H9 (cell line): ENCODE measurements around the gene SGCE. TPM values are rescaled to one million over a fixed set of nuclear protein-coding genes. Genes with fewer than 3 reads are reported as not detected.

ENCODE experiments used
- DNase-seq: peaks from one replicate; pipeline ENCODE4 v3.0.0-alpha.2; 2017
- H2AFZ ChIP-seq: one replicate; pipeline ENCODE4 v1.6.1; 2013; ENCODE audit warnings: mild to moderate bottlenecking, low read length, control low read depth, moderate library complexity
- H2AK5ac ChIP-seq: 2 replicates; pipeline ENCODE4 v1.6.1; 2013; ENCODE audit warnings: low read length, control low read depth, mixed read lengths; ENCODE audit not compliant: insufficient read length
- H2BK120ac ChIP-seq: one replicate; pipeline ENCODE4 v1.6.1; 2013; ENCODE audit warnings: low read depth, mild to moderate bottlenecking, low read length, control low read depth, inconsistent platforms; ENCODE audit not compliant: poor library complexity, severe bottlenecking
- H2BK12ac ChIP-seq: 2 replicates; pipeline ENCODE4 v1.6.1; 2013; ENCODE audit warnings: low read length, control low read depth, mixed read lengths, low read depth; ENCODE audit not compliant: insufficient read length
- H2BK15ac ChIP-seq: 2 replicates; pipeline ENCODE4 v1.6.1; 2013; ENCODE audit warnings: low read depth, low read length, control low read depth
- H2BK20ac ChIP-seq: one replicate; pipeline ENCODE4 v1.6.1; 2013; ENCODE audit warnings: low read depth, mild to moderate bottlenecking, low read length, control low read depth, inconsistent platforms; ENCODE audit not compliant: poor library complexity, severe bottlenecking
- H2BK5ac ChIP-seq: 2 replicates; pipeline ENCODE4 v1.6.1; 2013; ENCODE audit warnings: low read length, control low read depth, mixed read lengths; ENCODE audit not compliant: insufficient read length
- H3K14ac ChIP-seq: 2 replicates; pipeline ENCODE4 v1.6.1; 2013; ENCODE audit warnings: low read length, control low read depth; ENCODE audit not compliant: insufficient read depth
- H3K18ac ChIP-seq: 2 replicates; pipeline ENCODE4 v1.6.1; 2013; ENCODE audit warnings: low read depth, mild to moderate bottlenecking, mixed read lengths, low read length, control low read depth; ENCODE audit not compliant: insufficient read length
- H3K23ac ChIP-seq: 2 replicates; pipeline ENCODE4 v1.6.1; 2013; ENCODE audit warnings: low read length, control low read depth, mixed read lengths, low read depth; ENCODE audit not compliant: insufficient read length
- H3K23me2 ChIP-seq: 2 replicates; pipeline ENCODE4 v1.6.1; 2013; ENCODE audit warnings: low read depth, mild to moderate bottlenecking, mixed read lengths, low read length, control low read depth; ENCODE audit not compliant: insufficient read length, poor library complexity, severe bottlenecking
- H3K27ac ChIP-seq: 2 replicates; pipeline ENCODE4 v1.5.1; 2013; ENCODE audit warnings: low read length, control low read depth, mixed read lengths, low read depth; ENCODE audit not compliant: insufficient read length
- H3K27me3 ChIP-seq: 2 replicates; pipeline ENCODE4 v1.6.1; 2013; ENCODE audit warnings: low read length, control low read depth, inconsistent platforms; ENCODE audit not compliant: insufficient read depth
- H3K4ac ChIP-seq: 2 replicates; pipeline ENCODE4 v1.6.1; 2013; ENCODE audit warnings: low read depth, mild to moderate bottlenecking, control low read depth, inconsistent platforms, low read length, moderate library complexity
- H3K4me1 ChIP-seq: 2 replicates; pipeline ENCODE4 v1.6.1; 2013; ENCODE audit warnings: low read length, control low read depth, inconsistent platforms; ENCODE audit not compliant: insufficient read depth
- H3K4me2 ChIP-seq: 2 replicates; pipeline ENCODE4 v1.6.1; 2013; ENCODE audit warnings: low read length, control low read depth, mixed read lengths; ENCODE audit not compliant: insufficient read length, insufficient read depth
- H3K56ac ChIP-seq: 2 replicates; pipeline ENCODE4 v1.6.1; 2013; ENCODE audit warnings: low read depth, mild to moderate bottlenecking, mixed read lengths, low read length, control low read depth; ENCODE audit not compliant: insufficient read length
- H3K79me1 ChIP-seq: 2 replicates; pipeline ENCODE4 v1.6.1; 2013; ENCODE audit warnings: low read depth, mild to moderate bottlenecking, moderate library complexity, low read length, control low read depth, inconsistent platforms; ENCODE audit not compliant: insufficient read depth, poor library complexity, severe bottlenecking
- H3K79me2 ChIP-seq: 2 replicates; pipeline ENCODE4 v1.6.1; 2013; ENCODE audit warnings: low read length, control low read depth, inconsistent platforms; ENCODE audit not compliant: insufficient read depth
- H3K9ac ChIP-seq: 2 replicates; pipeline ENCODE4 v1.6.1; 2013; ENCODE audit warnings: low read length, control low read depth, mixed read lengths; ENCODE audit not compliant: insufficient read length; ENCODE audit errors: extremely low read depth
- H3K9me3 ChIP-seq: one replicate; pipeline ENCODE4 v1.6.1; 2013; ENCODE audit warnings: low read depth, low read length, inconsistent platforms; ENCODE audit not compliant: control insufficient read depth
- H3T11ph ChIP-seq: one replicate; pipeline ENCODE4 v1.6.1; 2013; ENCODE audit warnings: mild to moderate bottlenecking, low read length, control low read depth, inconsistent platforms
- H4K20me1 ChIP-seq: one replicate; pipeline ENCODE4 v1.6.1; 2013; ENCODE audit not compliant: control insufficient read depth, insufficient read length, insufficient read depth
- H4K5ac ChIP-seq: 2 replicates; pipeline ENCODE4 v1.6.1; 2013; ENCODE audit warnings: low read depth, mild to moderate bottlenecking, mixed read lengths, low read length, control low read depth; ENCODE audit not compliant: insufficient read length
- H4K8ac ChIP-seq: replicated peaks from 2 replicates; pipeline ENCODE4 v1.6.1; 2013; ENCODE audit warnings: low read length, control low read depth, mixed read lengths, low read depth; ENCODE audit not compliant: insufficient read length
- H4K91ac ChIP-seq: 2 replicates; pipeline ENCODE4 v1.6.1; 2013; ENCODE audit warnings: low read depth, mild to moderate bottlenecking, moderate library complexity, mixed read lengths, low read length, control low read depth; ENCODE audit not compliant: insufficient read length
- H3K27ac Mint-ChIP-seq, 3 experiments: 2 replicates in 2 of 3; 3 replicates in 1 of 3; pipeline ENCODE4 v1.8.0; 2020 to 2021; ENCODE audit warnings: mixed read lengths in 3 of 3, mild to moderate bottlenecking in 1 of 3, moderate library complexity in 1 of 3
- H3K27me3 Mint-ChIP-seq: 2 replicates; pipeline ENCODE4 v1.8.0; 2021; ENCODE audit warnings: low read depth, mild to moderate bottlenecking, moderate library complexity, mixed read lengths
- H3K36me3 Mint-ChIP-seq, 3 experiments: 2 replicates in 2 of 3; 3 replicates in 1 of 3; pipeline ENCODE4 v1.8.0; 2020 to 2021; ENCODE audit warnings: low read depth in 3 of 3, mixed read lengths in 3 of 3; ENCODE audit not compliant: insufficient read depth in 1 of 3
- H3K4me1 Mint-ChIP-seq, 2 experiments: 2 replicates each; pipeline ENCODE4 v1.8.0; 2020; ENCODE audit warnings: mixed read lengths in 2 of 2
- H3K4me3 Mint-ChIP-seq, 2 experiments: 2 replicates in 1 of 2; 3 replicates in 1 of 2; pipeline ENCODE4 v1.8.0; 2020 to 2021; ENCODE audit warnings: mild to moderate bottlenecking in 2 of 2, mixed read lengths in 2 of 2, moderate library complexity in 1 of 2
- H3K9me3 Mint-ChIP-seq, 2 experiments: 2 replicates in 1 of 2; 3 replicates in 1 of 2; pipeline ENCODE4 v1.8.0; 2020; ENCODE audit warnings: mild to moderate bottlenecking in 2 of 2, mixed read lengths in 2 of 2, moderate library complexity in 1 of 2
- CTCF ChIP-seq: fragments of 200-600 bp; sonication (generic); conservative IDR thresholded peaks from 3 replicates; pipeline ENCODE4 v1.8.0; 2021; ENCODE audit warnings: antibody characterized with exemption, mild to moderate bottlenecking
- WGBS: extraction: QIAGEN DNeasy Blood & Tissue Kit; methylation state at CpG from one replicate; pipeline ENCODE4 v1.1.7; 2013; ENCODE audit warnings: missing lambda C conversion rate, low lambda C conversion rate, mixed read lengths; ENCODE audit not compliant: insufficient read length; ENCODE audit errors: extremely low coverage; 5-methylcytosine and 5-hydroxymethylcytosine counted together
- total RNA-seq: library from RNA; stranded (reverse); gene quantifications from 2 replicates; pipeline ENCODE4 v1.2.1, GENCODE V29; 2021

SGCE gene
- total RNA-seq, 1 experiment from 2014 or later = 30.5 TPM

- H3K4ac ChIP-seq = no peak overlapping the region
- no peaks in the 10 kb centered on the region for H3K4me1 ChIP-seq
- no peak overlapping the region for H2BK5ac ChIP-seq
- no peak overlapping the region for H4K5ac ChIP-seq
- H4K91ac ChIP-seq = no peak overlapping the region
- H2AFZ ChIP-seq = no peak overlapping the region
- Mint-ChIP-seq H3K9me3 (peaks cover 12 to 19% of the 10 kb centered on the region in 2 experiments), H3K27ac (no peak overlapping the region), H3K27me3 (no peaks in the 10 kb centered on the region; the same call in 1 of the 2 replicates), H3K4me1 (peaks cover 3 to 13% of the 10 kb centered on the region in 2 experiments; a peak in 3 of 4 replicates), H3K4me3 (no peak overlapping the region), H3K36me3 (peaks cover 27 to 33% (median 32%) of the 10 kb centered on the region in 3 experiments)
- peaks cover 6% of the 10 kb centered on the region; the same call in 1 of the 2 replicates for H3K79me2 ChIP-seq
- no peak overlapping the region for H3K4me2 ChIP-seq
- H3K14ac ChIP-seq = no peak overlapping the region
- TF ChIP-seq CTCF = no peak
- H3K9ac ChIP-seq = no peak overlapping the region
- H3K23me2 ChIP-seq = no peaks in the 10 kb centered on the region
- WGBS = no CpG with 5 or more reads among the region's 18 CpGs
- no peaks in the 10 kb centered on the region for H3K79me1 ChIP-seq
- no peak overlapping the region for H2BK120ac ChIP-seq
- H3K9me3 ChIP-seq = no peaks in the 10 kb centered on the region
- no peak overlapping the region for H2AK5ac ChIP-seq
- H3K23ac ChIP-seq = no peak overlapping the region
- no peak overlapping the region for H2BK20ac ChIP-seq
- no peaks in the 10 kb centered on the region for H4K20me1 ChIP-seq
- no peak overlapping the region for H3T11ph ChIP-seq
- DNase-seq = no peak
- no peak overlapping the region for H3K56ac ChIP-seq
- H4K8ac ChIP-seq = no peak overlapping the region
- no peak overlapping the region for H2BK15ac ChIP-seq
- H3K27me3 ChIP-seq = no peaks in the 10 kb centered on the region
- no peak overlapping the region for H2BK12ac ChIP-seq
- no peak overlapping the region for H3K18ac ChIP-seq
- no peak overlapping the region for H3K27ac ChIP-seq
These were observed 9.5 kb upstream of the SGCE start for GRCh38 chr7:94665426-94665825.
